OCI-LY7 (cell line): ENCODE data around the gene FGF3.

Source experiments
- EZH2phosphoT487 ChIP-seq: fragments of 200-600 bp; sonication (generic); IDR thresholded peaks from 2 replicates; pipeline ENCODE4 v1.6.1; 2018; ENCODE audit warnings: low read depth, borderline replicate concordance, mild to moderate bottlenecking, mixed run types, antibody characterized with exemption, low read length, moderate library complexity, mixed read lengths
- TF ChIP-seq, protein P1 (sequence below): fragments of 200-600 bp; sonication (generic); conservative IDR thresholded peaks from 2 replicates; pipeline ENCODE4 v1.5.1; 2014; ENCODE audit warnings: mild to moderate bottlenecking, antibody characterized with exemption, low read length, moderate library complexity, mixed read lengths

GRCh38 chr11:69803604-69804218 is 15.5 kb downstream of the FGF3 start:
- TF ChIP-seq, protein P1, sequence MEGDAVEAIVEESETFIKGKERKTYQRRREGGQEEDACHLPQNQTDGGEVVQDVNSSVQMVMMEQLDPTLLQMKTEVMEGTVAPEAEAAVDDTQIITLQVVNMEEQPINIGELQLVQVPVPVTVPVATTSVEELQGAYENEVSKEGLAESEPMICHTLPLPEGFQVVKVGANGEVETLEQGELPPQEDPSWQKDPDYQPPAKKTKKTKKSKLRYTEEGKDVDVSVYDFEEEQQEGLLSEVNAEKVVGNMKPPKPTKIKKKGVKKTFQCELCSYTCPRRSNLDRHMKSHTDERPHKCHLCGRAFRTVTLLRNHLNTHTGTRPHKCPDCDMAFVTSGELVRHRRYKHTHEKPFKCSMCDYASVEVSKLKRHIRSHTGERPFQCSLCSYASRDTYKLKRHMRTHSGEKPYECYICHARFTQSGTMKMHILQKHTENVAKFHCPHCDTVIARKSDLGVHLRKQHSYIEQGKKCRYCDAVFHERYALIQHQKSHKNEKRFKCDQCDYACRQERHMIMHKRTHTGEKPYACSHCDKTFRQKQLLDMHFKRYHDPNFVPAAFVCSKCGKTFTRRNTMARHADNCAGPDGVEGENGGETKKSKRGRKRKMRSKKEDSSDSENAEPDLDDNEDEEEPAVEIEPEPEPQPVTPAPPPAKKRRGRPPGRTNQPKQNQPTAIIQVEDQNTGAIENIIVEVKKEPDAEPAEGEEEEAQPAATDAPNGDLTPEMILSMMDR, result no peak
- TF ChIP-seq EZH2phosphoT487, result no peak
